ENCODE results near the gene GAS2L1.

Gene GAS2L1

GRCh38 chr22:29315286-29316140, 9.1 kb downstream of the GAS2L1 start, which contains the start of gene RASL10A:
Gene RASL10A, minus strand, starts transcription at chr22:29315697. Its CDS starts 451 bp downstream, at chr22:29315246.
- Histone ChIP-seq H3K9me3 (ENCODE audit: control insufficient read depth, insufficient read depth, low read depth, low read length) (no peaks in the 10 kb centered on the region), H3K27ac (ENCODE audit: extremely low read depth, low read depth, low read length) (no peak within 1 kb of the TSS; the same call in 1 of the 2 replicates), H3K4me1 (ENCODE audit: control insufficient read depth, insufficient read depth, low read length) (peaks cover 14% of the 10 kb centered on the region), H3K4me3 (ENCODE audit: low read depth, low read length) (peak within 1 kb of the TSS; percentile 40), H3K36me3 (ENCODE audit: control insufficient read depth in 2 of 2, insufficient read depth in 1 of 2, low read length in 2 of 2) (no peaks in the 10 kb centered on the region)
- CTCF ChIA-PET: interaction anchor here (2.0 kb wide), 1 partner anchor 10 kb away, joined by 6 read pairs; the partner anchor contains the start of gene GAS2L1
- no peak for TF ChIP-seq KLF16 (tag by site-specific recombination; IDR thresholded peaks at IDR 0.05)
- no peak for TF ChIP-seq ZNF843 (tag by site-specific recombination; IDR thresholded peaks at IDR 0.05)
- no peak for TF ChIP-seq ZNF521 (tag by site-specific recombination; IDR thresholded peaks at IDR 0.05)
- TF ChIP-seq ZNF423 (tag by site-specific recombination; IDR thresholded peaks at IDR 0.05): no peak
- no peak for TF ChIP-seq MZF1 (tag by site-specific recombination; IDR thresholded peaks at IDR 0.05; ENCODE audit: borderline replicate concordance)
- TF ChIP-seq ZFHX2 (tag by site-specific recombination; conservative IDR thresholded peaks at IDR 0.05): peak; percentile 61; the same call in 1 of the 2 replicates
- TF ChIP-seq IKZF3 (tag by site-specific recombination; IDR thresholded peaks at IDR 0.05): no peak
- no peak for TF ChIP-seq ZNF473 (tag by site-specific recombination; IDR thresholded peaks at IDR 0.05)
- TF ChIP-seq ZSCAN30 (tag by site-specific recombination; IDR thresholded peaks at IDR 0.05): no peak
- TF ChIP-seq ZNF140 (tag by site-specific recombination; IDR thresholded peaks at IDR 0.05): no peak
- TF ChIP-seq ZNF341 (tag by site-specific recombination; IDR thresholded peaks at IDR 0.05; ENCODE audit: low read depth): peak; percentile 85
- TF ChIP-seq ZNF202 (tag by site-specific recombination; IDR thresholded peaks at IDR 0.05; ENCODE audit: borderline replicate concordance): no peak
- TF ChIP-seq ZBTB6 (tag by site-specific recombination; IDR thresholded peaks at IDR 0.05): no peak
- no peak for TF ChIP-seq ZNF623 (tag by site-specific recombination; IDR thresholded peaks at IDR 0.05)
- TF ChIP-seq MYNN (tag by site-specific recombination; IDR thresholded peaks at IDR 0.05; ENCODE audit: borderline replicate concordance): 0 out of 2 replicates have a peak, but pooled peaks have one; percentile 21
- no peak for TF ChIP-seq ZNF121 (tag by site-specific recombination; IDR thresholded peaks at IDR 0.05)
- TF ChIP-seq ZNF391 (tag by site-specific recombination; IDR thresholded peaks at IDR 0.05; ENCODE audit: borderline replicate concordance, low read depth): no peak
- peak; percentile 49; the same call in 1 of the 2 replicates for TF ChIP-seq ZNF398 (tag by site-specific recombination; IDR thresholded peaks at IDR 0.05)
- 0 out of 2 replicates have a peak, but pooled peaks have one; percentile 14 for TF ChIP-seq ZIC2 (tag by site-specific recombination; IDR thresholded peaks at IDR 0.05)
- TF ChIP-seq ZNF707 (tag by site-specific recombination; IDR thresholded peaks at IDR 0.05): no peak
- TF ChIP-seq ZNF544 (tag by site-specific recombination; IDR thresholded peaks at IDR 0.05): no peak
- no peak for TF ChIP-seq KLF17 (tag by site-specific recombination; IDR thresholded peaks at IDR 0.05)
- TF ChIP-seq EGR2 (tag by site-specific recombination; IDR thresholded peaks at IDR 0.05; ENCODE audit: low read depth): peak; percentile 31; the same call in 1 of the 2 replicates
- peak; percentile 44 for TF ChIP-seq GLIS2 (tag by site-specific recombination; IDR thresholded peaks at IDR 0.05)
- TF ChIP-seq ZNF362 (tag by site-specific recombination; IDR thresholded peaks at IDR 0.05): no peak
- TF ChIP-seq ZNF768 (tag by site-specific recombination; IDR thresholded peaks at IDR 0.05): no peak
- TF ChIP-seq ZNF19 (tag by site-specific recombination; IDR thresholded peaks at IDR 0.05; ENCODE audit: low read depth): no peak
- POLR2A ChIA-PET: interaction anchor here (1.1 to 1.8 kb wide), 2 partner anchors 9 to 19 kb away, joined by 3 to 4 read pairs; partner anchors contain the start of gene GAS2L1

Data from HEK293 (cell line).